HS-27A (cell line): Measurements from ENCODE around the gene PTCRA.

Experiments
- DNase-seq: peaks from one replicate; pipeline ENCODE4 v3.0.0-alpha.2; 2012; ENCODE audit warnings: low read depth, missing footprints

PTCRA gene

GRCh38 chr6:42973926-42974325, 58.1 kb downstream of the PTCRA start:
- DNase-seq = no peak

DNA sequence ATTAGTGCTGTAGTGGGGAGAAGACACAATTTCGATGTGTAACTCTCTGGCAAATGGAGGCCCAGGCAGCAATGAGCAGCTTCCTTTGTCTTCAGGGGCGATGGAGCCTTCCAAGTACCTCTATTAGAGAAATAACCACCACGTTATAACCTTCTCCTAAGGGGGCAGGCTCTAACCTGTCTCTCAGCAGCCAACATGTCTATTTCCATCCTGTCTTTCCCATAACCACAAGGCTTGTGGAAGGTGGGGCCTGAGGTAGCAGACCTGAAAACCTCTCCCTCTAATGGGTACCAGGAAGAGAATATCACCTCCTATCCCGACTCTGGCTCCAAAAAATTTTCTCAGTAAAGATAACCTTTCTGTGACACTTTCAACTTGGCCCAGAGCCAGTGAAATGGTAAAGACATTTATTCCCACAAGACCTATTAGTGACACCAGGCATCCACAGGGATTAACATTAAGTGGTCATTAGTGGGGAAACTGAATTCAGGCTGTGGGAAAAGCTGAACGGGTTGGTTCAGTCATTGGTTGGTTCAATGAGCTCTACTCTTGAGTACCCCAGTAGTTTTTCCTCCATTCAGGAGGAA, 59.2 kb downstream of the PTCRA start:
- no peak for DNase-seq
